A172 (cell line): ENCODE measurements around the gene OARD1. TPM values are rescaled to one million over a fixed set of nuclear protein-coding genes. Genes with fewer than 3 reads are reported as not detected.
"Not testable (repeated sequence)": the region's sequence is repeated elsewhere in the genome, so short reads cannot be mapped to it uniquely, and the experiment has no call there.

ENCODE experiments used
- DNase-seq: peaks from one replicate; pipeline ENCODE4 v3.0.0-alpha.2; 2015; ENCODE audit warnings: low spot score
- total RNA-seq: library from RNA; depleted of rRNA; stranded (reverse); fragments of >200 nt; shearing (Covaris generic); gene quantifications from 2 replicates; pipeline ENCODE4 v1.2.3, GENCODE V29; 2014; rRNA removed

Gene OARD1
- total RNA-seq: 9.3 and 15.2 TPM in 2 replicates

GRCh38 chr6:41071923-41072835 is at the start of gene OARD1:
Gene OARD1, minus strand, starts transcription at chr6:41072356. Its CDS starts 722 bp downstream, at chr6:41071634.
- peak; percentile 99 for DNase-seq

GRCh38 chr6:41120058-41120457 is 47.9 kb upstream of the OARD1 start:
- DNase-seq: no peak

GRCh38 chr6:41119508-41119907 is 47.4 kb upstream of the OARD1 start:
- no peak for DNase-seq

GRCh38 chr6:41115027-41115426 is 42.9 kb upstream of the OARD1 start:
- DNase-seq: not testable (repeated sequence)

GRCh38 chr6:41111017-41111416 is 38.9 kb upstream of the OARD1 start:
- DNase-seq: no peak

- DNase-seq: no peak
Observed at GRCh38 chr6:41103847-41104246, 31.7 kb upstream of the OARD1 start.

GRCh38 chr6:41100871-41101287 is 28.7 kb upstream of the OARD1 start:
- no peak for DNase-seq

- no peak for DNase-seq
Observed at GRCh38 chr6:41098366-41098765, 26.2 kb upstream of the OARD1 start.

- DNase-seq: peak; percentile 66
Observed at GRCh38 chr6:41097467-41098090, 25.4 kb upstream of the OARD1 start.

GRCh38 chr6:41093729-41094128 is 21.6 kb upstream of the OARD1 start:
- no peak for DNase-seq

GRCh38 chr6:41092421-41093140 is 20.4 kb upstream of the OARD1 start:
- DNase-seq: peak; percentile 14

GRCh38 chr6:41090841-41091761 is 18.9 kb upstream of the OARD1 start:
- DNase-seq: no peak

- no peak for DNase-seq
Observed at GRCh38 chr6:41088451-41088850, 16.3 kb upstream of the OARD1 start.

- DNase-seq: no peak
Observed at GRCh38 chr6:41085182-41085581, 13.0 kb upstream of the OARD1 start.

GRCh38 chr6:41083072-41083471 is 10.9 kb upstream of the OARD1 start:
- DNase-seq: no peak

- no peak for DNase-seq
Observed at GRCh38 chr6:41080621-41081020, 8.5 kb upstream of the OARD1 start.

GRCh38 chr6:41079080-41079479 is 6.9 kb upstream of the OARD1 start:
- DNase-seq: no peak

- DNase-seq: no peak
Observed at GRCh38 chr6:41078101-41078500, 5.9 kb upstream of the OARD1 start.

- no peak for DNase-seq
Observed at GRCh38 chr6:41077536-41077935, 5.4 kb upstream of the OARD1 start.

GRCh38 chr6:41075651-41076626 is 3.8 kb upstream of the OARD1 start:
- no peak for DNase-seq
